ENCODE results near the gene B3GALT4. TPM values are rescaled to one million over a fixed set of nuclear protein-coding genes. Genes with fewer than 3 reads are reported as not detected.

B3GALT4 gene
- total RNA-seq, 1 donor from 2014 or later, result 4.6 TPM

- H3K9me3 Mint-ChIP-seq, result no peaks in the 10 kb centered on the region
- no peak for TF ChIP-seq CTCF (IDR thresholded peaks at IDR 0.05; ENCODE audit: unreplicated experiment)
- H3K27me3 Mint-ChIP-seq (ENCODE audit: low read depth), result no peaks in the 10 kb centered on the region
- peak overlapping the region; percentile 99 for H3K27ac Mint-ChIP-seq
- no peak for DNase-seq (ENCODE audit: low spot score in 2 of 2, unreplicated experiment in 2 of 2)
- peak overlapping the region; percentile 99 for H3K4me3 Mint-ChIP-seq
- H3K4me1 Mint-ChIP-seq, result peaks cover 29% of the 10 kb centered on the region
- H3K36me3 Mint-ChIP-seq, result peaks cover 10% of the 10 kb centered on the region
These were observed 12.9 kb downstream of the B3GALT4 start for GRCh38 chr6:33289784-33290315.

- peak overlapping the region; percentile 99 for H3K27ac Mint-ChIP-seq
- H3K27me3 Mint-ChIP-seq (ENCODE audit: low read depth), result no peaks in the 10 kb centered on the region
- peak overlapping the region; percentile 99 for H3K4me3 Mint-ChIP-seq
- peaks cover 10% of the 10 kb centered on the region for H3K36me3 Mint-ChIP-seq
- DNase-seq (ENCODE audit: low spot score in 2 of 2, unreplicated experiment in 2 of 2), result no peak
- peaks cover 29% of the 10 kb centered on the region for H3K4me1 Mint-ChIP-seq
- H3K9me3 Mint-ChIP-seq, result no peaks in the 10 kb centered on the region
- no peak for TF ChIP-seq CTCF (IDR thresholded peaks at IDR 0.05; ENCODE audit: unreplicated experiment)
These were observed 13.5 kb downstream of the B3GALT4 start for GRCh38 chr6:33290459-33290858.

DNA sequence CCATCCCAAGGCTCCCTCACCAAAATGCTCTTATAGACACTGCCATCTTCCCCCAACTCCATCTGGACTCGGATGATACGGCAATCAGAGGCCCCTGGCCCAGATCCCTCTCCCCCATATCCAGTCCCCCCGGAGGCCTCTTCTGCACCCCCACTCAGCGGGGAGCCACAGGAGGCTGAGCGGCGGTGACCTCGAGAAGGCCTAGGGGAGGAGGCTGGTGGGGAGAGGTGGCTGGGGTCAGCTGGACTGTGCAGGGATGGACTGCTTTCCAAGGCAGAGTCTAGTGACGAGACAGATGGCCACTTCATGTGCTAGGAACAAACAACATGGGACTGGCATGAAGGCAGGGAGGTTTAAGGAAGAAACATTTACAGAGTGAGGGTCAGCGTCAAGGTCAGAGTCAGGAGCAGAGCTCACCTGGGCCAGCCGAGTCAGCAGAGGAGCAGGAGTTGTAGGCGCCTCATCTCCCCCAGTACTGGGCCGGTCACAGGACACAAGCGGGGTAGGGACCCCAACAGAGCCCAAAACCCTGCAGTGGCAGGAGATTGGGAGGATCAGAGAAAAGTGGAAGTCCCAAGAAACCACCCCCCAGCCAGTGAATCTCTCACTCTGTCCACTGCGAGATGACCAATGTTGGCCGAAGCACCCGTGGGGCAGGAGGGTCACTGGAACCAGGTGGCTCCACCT is 16.2 kb downstream of the B3GALT4 start:
- Mint-ChIP-seq H3K27ac (no peak overlapping the region), H3K9me3 (no peaks in the 10 kb centered on the region), H3K36me3 (peaks cover 1% of the 10 kb centered on the region), H3K27me3 (ENCODE audit: low read depth) (no peaks in the 10 kb centered on the region), H3K4me3 (no peak overlapping the region), H3K4me1 (peaks cover 34% of the 10 kb centered on the region)
- DNase-seq (ENCODE audit: low spot score in 2 of 2, unreplicated experiment in 2 of 2), result no peak
- TF ChIP-seq CTCF (IDR thresholded peaks at IDR 0.05; ENCODE audit: unreplicated experiment), result no peak

DNA sequence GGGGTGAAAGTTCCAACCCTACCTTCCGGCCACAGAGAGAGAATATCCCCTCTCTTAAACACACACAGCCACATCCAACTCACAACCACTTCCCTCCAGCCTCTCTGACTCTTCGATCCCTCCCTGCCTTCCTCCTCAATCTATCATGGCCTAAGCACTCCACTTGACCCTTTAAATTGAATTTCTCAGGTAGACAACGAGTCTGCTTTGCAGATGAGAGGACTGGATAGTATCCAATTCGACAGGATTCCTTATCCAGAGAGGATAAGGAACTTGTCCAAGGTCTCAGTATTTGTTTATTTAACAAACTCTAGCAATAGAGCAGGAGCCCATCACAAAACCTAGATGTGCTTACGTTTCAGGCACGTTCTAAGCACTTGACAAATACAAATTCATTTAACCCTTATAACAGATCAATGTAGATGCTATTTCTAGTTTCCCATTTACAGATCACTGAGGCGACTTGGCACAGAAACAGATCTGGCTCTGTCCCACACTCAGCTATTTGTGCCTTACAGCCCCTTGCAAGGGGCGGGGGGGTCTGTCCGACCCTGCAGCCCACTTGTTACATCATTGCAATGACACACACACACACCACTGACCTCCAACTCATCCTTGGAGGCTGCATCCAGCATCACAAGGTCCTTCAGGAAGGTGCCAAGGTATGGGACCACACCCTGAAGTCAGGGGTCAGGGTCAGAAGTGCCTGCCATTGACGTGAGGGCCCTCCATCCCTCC is 17.3 kb downstream of the B3GALT4 start:
- H3K27ac Mint-ChIP-seq, result peak overlapping the region; percentile 37
- H3K27me3 Mint-ChIP-seq (ENCODE audit: low read depth), result no peaks in the 10 kb centered on the region
- no peaks in the 10 kb centered on the region for H3K36me3 Mint-ChIP-seq
- DNase-seq (ENCODE audit: low spot score in 2 of 2, unreplicated experiment in 2 of 2), result no peak
- TF ChIP-seq CTCF (IDR thresholded peaks at IDR 0.05; ENCODE audit: unreplicated experiment), result no peak
- peaks cover 28% of the 10 kb centered on the region for H3K4me1 Mint-ChIP-seq
- no peak overlapping the region for H3K4me3 Mint-ChIP-seq
- no peaks in the 10 kb centered on the region for H3K9me3 Mint-ChIP-seq

- no peaks in the 10 kb centered on the region for H3K9me3 Mint-ChIP-seq
- no peak for DNase-seq (ENCODE audit: low spot score in 2 of 2, unreplicated experiment in 2 of 2)
- H3K4me3 Mint-ChIP-seq, result peak overlapping the region; percentile 99
- TF ChIP-seq CTCF (IDR thresholded peaks at IDR 0.05; ENCODE audit: unreplicated experiment), result no peak
- peaks cover 25% of the 10 kb centered on the region for H3K4me1 Mint-ChIP-seq
- H3K27ac Mint-ChIP-seq, result no peak overlapping the region
- no peaks in the 10 kb centered on the region for H3K36me3 Mint-ChIP-seq
- no peaks in the 10 kb centered on the region for H3K27me3 Mint-ChIP-seq (ENCODE audit: low read depth)
These were observed 18.9 kb downstream of the B3GALT4 start for GRCh38 chr6:33295621-33296369.

Measured in mesothelial cell of epicardium (in vitro differentiated cells).